Thyroid gland (tissue), 4 donors: ENCODE results near the gene EYS. TPM values are rescaled to one million over a fixed set of nuclear protein-coding genes. Genes with fewer than 3 reads are reported as not detected.

Experiments used
- DNase-seq, 2 donors: peaks; one replicate each; pipeline ENCODE4 v3.0.0-alpha.2; 2019
- H3K27ac ChIP-seq, 3 donors: fragments of 200-600 bp; sonication (generic); 1 replicate in 2 of 3; 2 replicates in 1 of 3; pipeline ENCODE4 v1.5.1; 2016 to 2019; ENCODE audit warnings: mild to moderate bottlenecking in 1 of 3, moderate library complexity in 1 of 3
- H3K27me3 ChIP-seq: fragments of 200-600 bp; sonication (generic); one replicate; pipeline ENCODE4 v1.5.1; 2019
- H3K36me3 ChIP-seq, 2 donors: fragments of 200-600 bp; sonication (generic); one replicate each; pipeline ENCODE4 v1.5.1; 2016 to 2019
- H3K4me1 ChIP-seq, 2 donors: fragments of 200-600 bp; sonication (generic); one replicate each; pipeline ENCODE4 v1.5.1; 2017 to 2019
- H3K4me3 ChIP-seq, 3 donors: fragments of 200-600 bp; sonication (generic); replicated peaks in 1 of 3; 1 replicate in 2 of 3; 2 replicates in 1 of 3; pipeline ENCODE4 v1.5.1; 2016; ENCODE audit warnings: mild to moderate bottlenecking in 1 of 3
- H3K9me3 ChIP-seq: fragments of 200-600 bp; sonication (generic); one replicate; pipeline ENCODE4 v1.5.1; 2017
- CTCF ChIP-seq, 6 experiments: fragments of 200-600 bp in 3 of 6; fragments of 450-650 bp in 3 of 6; sonication (generic) in 3 of 6; IDR thresholded peaks; one replicate each; pipeline ENCODE4 v1.5.1; 2016 to 2019; ENCODE audit warnings: antibody characterized with exemption in 6 of 6, mild to moderate bottlenecking in 2 of 6, inconsistent platforms in 1 of 6, moderate library complexity in 1 of 6
- POLR2A ChIP-seq, 2 donors: fragments of 450-650 bp; IDR thresholded peaks; one replicate each; pipeline ENCODE4 v1.6.1; 2017; ENCODE audit warnings: antibody characterized with exemption in 2 of 2, mild to moderate bottlenecking in 2 of 2, moderate library complexity in 1 of 2
- WGBS, 2 donors: methylation state at CpG; one replicate each; pipeline ENCODE4 v1.1.5; 2017; 5-methylcytosine and 5-hydroxymethylcytosine counted together
- intact Hi-C: fragments of 100-400 bp; cut with DNase I; formaldehyde crosslinking; loops from one replicate; pipeline ENCODE4 v1.15.1; 2023
- total RNA-seq, 4 donors: library from RNA; depleted of rRNA; stranded (reverse); fragments of >200 nt; gene quantifications; one replicate each; pipeline ENCODE4 v1.2.3, GENCODE V29; 2016

EYS gene
- total RNA-seq, 4 donors from 2014 or later: not detected

GRCh38 chr6:65700561-65700960 is 6.5 kb downstream of the EYS start:
- no peak for DNase-seq
- Histone ChIP-seq H3K4me3 (no peak overlapping the region), H3K4me1 (no peaks in the 10 kb centered on the region), H3K9me3 (no peaks in the 10 kb centered on the region), H3K36me3 (no peaks in the 10 kb centered on the region), H3K27ac (no peak overlapping the region), H3K27me3 (no peaks in the 10 kb centered on the region)
- 71 to 83% methylated on average over 4 of the region's 4 CpGs for WGBS, 2 donors
- intact Hi-C loops: no loop called here
- TF ChIP-seq POLR2A (IDR thresholded peaks at IDR 0.05): no peak
- no peak for TF ChIP-seq CTCF (IDR thresholded peaks at IDR 0.05)

GRCh38 chr6:65692109-65692508 is 14.9 kb downstream of the EYS start:
- Histone ChIP-seq H3K27ac (no peak overlapping the region), H3K36me3 (no peaks in the 10 kb centered on the region), H3K9me3 (no peaks in the 10 kb centered on the region), H3K4me1 (no peaks in the 10 kb centered on the region), H3K4me3 (no peak overlapping the region), H3K27me3 (no peaks in the 10 kb centered on the region)
- no peak for DNase-seq
- WGBS, 2 donors: 70 to 89% methylated on average over 3 of the region's 3 CpGs
- intact Hi-C loops: no loop called here
- TF ChIP-seq CTCF (IDR thresholded peaks at IDR 0.05) (no peak), POLR2A (IDR thresholded peaks at IDR 0.05) (no peak)

- Histone ChIP-seq H3K4me3 (no peak overlapping the region), H3K27me3 (no peaks in the 10 kb centered on the region), H3K36me3 (no peaks in the 10 kb centered on the region), H3K27ac (no peak overlapping the region), H3K9me3 (no peaks in the 10 kb centered on the region), H3K4me1 (no peaks in the 10 kb centered on the region)
- no peak for TF ChIP-seq CTCF (IDR thresholded peaks at IDR 0.05)
- no peak for TF ChIP-seq POLR2A (IDR thresholded peaks at IDR 0.05)
- no peak for DNase-seq
- intact Hi-C loops: no loop called here
Measured at GRCh38 chr6:65680232-65680631, 26.8 kb downstream of the EYS start.

GRCh38 chr6:65671922-65672321 is 35.1 kb downstream of the EYS start:
- Histone ChIP-seq H3K36me3 (no peaks in the 10 kb centered on the region), H3K4me1 (no peaks in the 10 kb centered on the region), H3K27ac (no peak overlapping the region), H3K4me3 (no peak overlapping the region), H3K9me3 (no peaks in the 10 kb centered on the region), H3K27me3 (no peaks in the 10 kb centered on the region)
- TF ChIP-seq POLR2A (IDR thresholded peaks at IDR 0.05) (no peak), CTCF (IDR thresholded peaks at IDR 0.05) (no peak)
- intact Hi-C loops: no loop called here
- 25 to 27% methylated on average over 1 of the region's 1 CpG for WGBS, 2 donors
- DNase-seq: no peak

GRCh38 chr6:65667916-65668656 is 38.9 kb downstream of the EYS start:
- TF ChIP-seq POLR2A (IDR thresholded peaks at IDR 0.05) (no peak), CTCF (IDR thresholded peaks at IDR 0.05) (no peak)
- Histone ChIP-seq H3K27me3 (no peaks in the 10 kb centered on the region), H3K4me1 (no peaks in the 10 kb centered on the region), H3K4me3 (no peak overlapping the region), H3K27ac (no peak overlapping the region), H3K9me3 (no peaks in the 10 kb centered on the region), H3K36me3 (no peaks in the 10 kb centered on the region)
- DNase-seq: no peak
- intact Hi-C loops: no loop called here
